MG63 (cell line): ENCODE results near the gene FRMD5. TPM values are rescaled to one million over a fixed set of nuclear protein-coding genes. Genes with fewer than 3 reads are reported as not detected.
A peak's percentile ranks its signal among the peaks of the same experiment; 100 is the strongest.

Experiments used
- DNase-seq: peaks from one replicate; pipeline ENCODE4 v3.0.0-alpha.2; 2020
- H3K27me3 ChIP-seq: fragments of 250-450 bp; sonication (Bioruptor Pico); 2 replicates; pipeline ENCODE4 v1.5.1; 2020; ENCODE audit warnings: mild to moderate bottlenecking, moderate library complexity
- H3K36me3 ChIP-seq: fragments of 250-450 bp; sonication (Bioruptor Pico); 2 replicates; pipeline ENCODE4 v1.5.1; 2020; ENCODE audit warnings: mild to moderate bottlenecking, moderate library complexity
- H3K4me3 ChIP-seq: fragments of 250-450 bp; sonication (Bioruptor Pico); 2 replicates; pipeline ENCODE4 v1.5.1; 2020; ENCODE audit warnings: mild to moderate bottlenecking, moderate library complexity
- H3K9me3 ChIP-seq: fragments of 250-450 bp; sonication (Bioruptor Pico); 2 replicates; pipeline ENCODE4 v1.5.1; 2020; ENCODE audit warnings: mild to moderate bottlenecking, moderate library complexity
- total RNA-seq: library from RNA; depleted of rRNA; stranded (reverse); fragments of >200 nt; shearing (Covaris generic); gene quantifications from 2 replicates; pipeline ENCODE4 v1.2.3, GENCODE V29; 2014; ENCODE audit warnings: low replicate concordance

The FRMD5 gene
- total RNA-seq, 1 experiment from 2014 or later = 13.8 TPM

- no peak overlapping the region for H3K4me3 ChIP-seq
- H3K36me3 ChIP-seq = no peaks in the 10 kb centered on the region; the same call in 1 of the 2 replicates
- DNase-seq = no peak
- no peaks in the 10 kb centered on the region for H3K9me3 ChIP-seq
- no peaks in the 10 kb centered on the region for H3K27me3 ChIP-seq
These were observed 278.8 kb downstream of the FRMD5 start for GRCh38 chr15:43916326-43916660.

GRCh38 chr15:43915631-43916325, 279.3 kb downstream of the FRMD5 start:
- Histone ChIP-seq H3K4me3 (no peak overlapping the region), H3K27me3 (no peaks in the 10 kb centered on the region), H3K9me3 (no peaks in the 10 kb centered on the region), H3K36me3 (no peaks in the 10 kb centered on the region; the same call in 1 of the 2 replicates)
- DNase-seq = no peak

GRCh38 chr15:43913941-43914340, 281.1 kb downstream of the FRMD5 start:
- Histone ChIP-seq H3K9me3 (no peaks in the 10 kb centered on the region), H3K4me3 (no peak overlapping the region), H3K36me3 (no peaks in the 10 kb centered on the region), H3K27me3 (no peaks in the 10 kb centered on the region)
- no peak for DNase-seq

- H3K9me3 ChIP-seq = no peaks in the 10 kb centered on the region
- H3K27me3 ChIP-seq = no peaks in the 10 kb centered on the region
- peak; percentile 94 for DNase-seq
- H3K4me3 ChIP-seq = no peak overlapping the region
- no peaks in the 10 kb centered on the region for H3K36me3 ChIP-seq
These were observed 281.9 kb downstream of the FRMD5 start for GRCh38 chr15:43913026-43913780.

- DNase-seq = no peak
- no peaks in the 10 kb centered on the region for H3K36me3 ChIP-seq
- no peaks in the 10 kb centered on the region for H3K27me3 ChIP-seq
- H3K4me3 ChIP-seq = no peak overlapping the region
- H3K9me3 ChIP-seq = no peaks in the 10 kb centered on the region
These were observed 282.9 kb downstream of the FRMD5 start for GRCh38 chr15:43912208-43912607.

- no peak overlapping the region for H3K4me3 ChIP-seq
- H3K36me3 ChIP-seq = no peaks in the 10 kb centered on the region
- DNase-seq = peak; percentile 98
- H3K27me3 ChIP-seq = no peaks in the 10 kb centered on the region
- no peaks in the 10 kb centered on the region for H3K9me3 ChIP-seq
These were observed 283.8 kb downstream of the FRMD5 start for GRCh38 chr15:43911235-43911781.

- H3K27me3 ChIP-seq = no peaks in the 10 kb centered on the region
- peaks cover 2% of the 10 kb centered on the region; the same call in 1 of the 2 replicates for H3K36me3 ChIP-seq
- no peak overlapping the region for H3K4me3 ChIP-seq
- no peaks in the 10 kb centered on the region for H3K9me3 ChIP-seq
- no peak for DNase-seq
These were observed 286.5 kb downstream of the FRMD5 start for GRCh38 chr15:43908516-43909050.

- no peak for DNase-seq
- no peaks in the 10 kb centered on the region for H3K9me3 ChIP-seq
- no peaks in the 10 kb centered on the region for H3K27me3 ChIP-seq
- peaks cover 2% of the 10 kb centered on the region; the same call in 1 of the 2 replicates for H3K36me3 ChIP-seq
- no peak overlapping the region for H3K4me3 ChIP-seq
These were observed 289.3 kb downstream of the FRMD5 start for GRCh38 chr15:43905755-43906154.

- no peaks in the 10 kb centered on the region for H3K9me3 ChIP-seq
- peaks cover 2% of the 10 kb centered on the region; the same call in 1 of the 2 replicates for H3K36me3 ChIP-seq
- no peak overlapping the region for H3K4me3 ChIP-seq
- H3K27me3 ChIP-seq = no peaks in the 10 kb centered on the region
- peak; percentile 41 for DNase-seq
These were observed 291.2 kb downstream of the FRMD5 start for GRCh38 chr15:43903864-43904290.

- Histone ChIP-seq H3K9me3 (no peaks in the 10 kb centered on the region), H3K36me3 (peaks cover 2% of the 10 kb centered on the region; the same call in 1 of the 2 replicates), H3K27me3 (no peaks in the 10 kb centered on the region), H3K4me3 (no peak overlapping the region)
- no peak for DNase-seq
These were observed 293.6 kb downstream of the FRMD5 start for GRCh38 chr15:43901495-43901894.

- no peaks in the 10 kb centered on the region for H3K27me3 ChIP-seq
- H3K9me3 ChIP-seq = no peaks in the 10 kb centered on the region
- peaks cover 2% of the 10 kb centered on the region; the same call in 1 of the 2 replicates for H3K36me3 ChIP-seq
- DNase-seq = no peak
- no peak overlapping the region for H3K4me3 ChIP-seq
These were observed 294.1 kb downstream of the FRMD5 start for GRCh38 chr15:43900996-43901395.

- Histone ChIP-seq H3K4me3 (no peak overlapping the region), H3K9me3 (no peaks in the 10 kb centered on the region), H3K36me3 (no peaks in the 10 kb centered on the region), H3K27me3 (no peaks in the 10 kb centered on the region)
- DNase-seq = no peak
These were observed 295.1 kb downstream of the FRMD5 start for GRCh38 chr15:43899928-43900327.

- Histone ChIP-seq H3K9me3 (no peaks in the 10 kb centered on the region), H3K27me3 (no peaks in the 10 kb centered on the region), H3K4me3 (no peak overlapping the region), H3K36me3 (no peaks in the 10 kb centered on the region)
- no peak for DNase-seq
These were observed 296.2 kb downstream of the FRMD5 start for GRCh38 chr15:43898891-43899290.

GRCh38 chr15:43896543-43896942, 298.5 kb downstream of the FRMD5 start:
- DNase-seq = no peak
- Histone ChIP-seq H3K36me3 (no peaks in the 10 kb centered on the region), H3K9me3 (no peaks in the 10 kb centered on the region), H3K27me3 (no peaks in the 10 kb centered on the region), H3K4me3 (no peak overlapping the region)

GRCh38 chr15:43895586-43895985, 299.5 kb downstream of the FRMD5 start:
- Histone ChIP-seq H3K9me3 (no peaks in the 10 kb centered on the region), H3K27me3 (no peaks in the 10 kb centered on the region), H3K36me3 (no peaks in the 10 kb centered on the region), H3K4me3 (no peak overlapping the region)
- no peak for DNase-seq

- H3K4me3 ChIP-seq = no peak overlapping the region
- H3K9me3 ChIP-seq = no peaks in the 10 kb centered on the region
- no peak for DNase-seq
- no peaks in the 10 kb centered on the region for H3K36me3 ChIP-seq
- H3K27me3 ChIP-seq = no peaks in the 10 kb centered on the region
These were observed 301.1 kb downstream of the FRMD5 start for GRCh38 chr15:43893956-43894355.

GRCh38 chr15:43889042-43889441, 306.0 kb downstream of the FRMD5 start:
- no peaks in the 10 kb centered on the region for H3K27me3 ChIP-seq
- H3K4me3 ChIP-seq = no peak overlapping the region
- no peak for DNase-seq
- peaks cover 5% of the 10 kb centered on the region; the same call in 1 of the 2 replicates for H3K36me3 ChIP-seq
- no peaks in the 10 kb centered on the region for H3K9me3 ChIP-seq
